GM21529 (cell line): Measurements from ENCODE around the gene C8B.

Experiments
- ATAC-seq: cut with Tn5 transposase; IDR thresholded peaks from one replicate; pipeline ENCODE4 v1.9.1; 2021; ENCODE audit not compliant: unreplicated experiment

The C8B gene

DNA sequence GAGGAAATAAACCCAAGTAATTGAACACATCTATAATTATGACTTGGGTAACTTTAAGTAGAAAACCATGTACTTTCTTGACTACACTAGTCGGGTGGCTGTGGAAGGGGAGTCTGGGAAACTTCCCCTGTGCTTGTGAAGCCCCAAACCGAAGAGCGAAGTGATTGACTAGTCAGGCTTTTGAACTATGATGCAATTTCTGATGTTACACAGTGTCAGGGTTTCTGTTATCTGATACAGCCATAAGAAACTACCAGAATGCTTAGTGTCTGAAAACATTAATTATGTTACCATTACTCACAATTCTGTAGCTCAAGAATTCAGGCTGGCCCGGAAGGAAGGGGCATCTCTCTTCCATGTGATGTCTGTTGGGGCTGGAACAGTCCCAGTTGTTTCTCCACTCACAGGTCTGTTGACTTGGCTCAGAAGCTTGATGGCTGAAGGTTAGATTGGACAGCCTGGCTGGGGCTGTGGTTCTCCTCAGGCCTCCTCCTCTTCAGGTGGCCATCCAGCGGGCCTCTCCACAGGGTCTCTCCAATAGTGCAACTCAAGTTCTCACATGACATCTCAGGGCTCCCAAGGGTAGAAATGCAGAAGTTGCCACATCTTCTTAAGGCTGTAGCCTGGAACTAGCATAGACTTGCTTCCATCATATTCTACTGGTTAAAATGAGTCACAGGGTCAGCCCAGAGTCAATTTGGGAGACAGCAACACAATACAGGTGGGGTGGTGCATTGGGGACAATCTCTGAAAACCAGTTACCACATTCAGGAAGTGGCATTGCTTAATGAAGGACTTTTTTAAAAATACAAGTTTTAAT, 8.3 kb upstream of the C8B start:
- ATAC-seq, result no peak

DNA sequence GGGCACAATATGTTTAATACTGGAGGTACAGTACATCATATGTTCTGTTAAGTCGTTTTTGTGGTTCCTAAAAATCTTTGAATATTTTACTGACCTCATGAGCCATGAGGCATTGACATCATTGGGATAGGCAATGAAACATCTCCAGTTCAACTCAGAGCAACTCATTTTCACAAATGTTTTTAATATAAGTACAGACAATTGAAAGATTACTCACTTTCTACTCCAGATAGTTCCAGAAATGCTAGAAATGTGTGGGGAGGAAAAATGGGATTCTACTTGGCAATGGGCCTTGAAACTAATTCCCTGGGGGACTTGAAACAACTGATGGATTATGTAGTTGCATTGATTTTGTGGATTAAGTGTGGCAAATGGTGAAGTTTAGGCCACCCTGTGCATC, 7.2 kb upstream of the C8B start:
- no peak for ATAC-seq

DNA sequence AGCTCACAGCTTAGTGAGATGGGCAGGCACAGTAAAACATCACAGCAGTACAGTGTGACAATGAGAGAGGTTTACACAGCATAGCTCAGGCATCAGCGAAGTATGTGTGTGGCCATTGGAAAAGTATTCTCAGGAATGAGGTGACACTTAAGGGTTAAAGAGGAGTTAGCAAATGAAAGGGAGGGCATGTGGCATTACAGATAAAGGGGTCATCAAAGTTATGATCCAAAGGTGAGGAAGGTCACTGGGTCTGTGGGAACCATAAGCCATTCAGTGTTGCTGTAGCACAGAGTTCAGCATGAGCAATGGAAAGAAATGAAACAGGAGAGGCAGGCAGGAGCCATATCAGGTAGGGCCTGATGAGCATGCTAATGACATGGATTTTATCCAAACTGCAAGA, 4.5 kb upstream of the C8B start:
- ATAC-seq, result no peak

DNA sequence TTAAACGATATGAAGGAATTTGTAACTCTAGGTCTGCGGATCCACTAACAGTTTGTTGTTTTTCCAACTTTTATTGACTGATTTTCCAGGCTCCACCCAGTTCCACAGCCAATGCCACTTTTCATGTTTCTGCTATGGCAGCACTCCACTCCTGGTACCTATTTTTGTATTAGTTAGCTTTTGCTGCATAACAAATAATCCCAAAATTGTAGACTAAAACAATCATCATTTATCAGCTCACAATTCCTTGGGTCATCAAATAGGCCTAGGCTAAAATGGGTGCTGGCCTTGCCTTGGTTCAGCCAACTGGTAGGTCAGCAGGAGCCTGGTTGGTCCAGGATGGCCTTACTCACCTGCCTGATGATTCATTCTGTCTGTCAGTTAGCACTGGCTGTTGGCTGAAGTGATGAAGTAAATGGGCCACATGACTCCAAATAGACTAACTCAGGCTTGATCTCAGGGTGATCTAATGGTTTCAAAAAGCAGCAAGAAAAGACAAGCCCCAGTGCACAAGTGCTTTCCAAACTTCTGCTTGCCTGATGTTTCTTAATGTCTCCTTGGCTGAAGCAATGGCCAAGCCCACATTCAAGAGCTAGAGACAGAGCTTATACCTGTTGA, 3.2 kb upstream of the C8B start:
- no peak for ATAC-seq

DNA sequence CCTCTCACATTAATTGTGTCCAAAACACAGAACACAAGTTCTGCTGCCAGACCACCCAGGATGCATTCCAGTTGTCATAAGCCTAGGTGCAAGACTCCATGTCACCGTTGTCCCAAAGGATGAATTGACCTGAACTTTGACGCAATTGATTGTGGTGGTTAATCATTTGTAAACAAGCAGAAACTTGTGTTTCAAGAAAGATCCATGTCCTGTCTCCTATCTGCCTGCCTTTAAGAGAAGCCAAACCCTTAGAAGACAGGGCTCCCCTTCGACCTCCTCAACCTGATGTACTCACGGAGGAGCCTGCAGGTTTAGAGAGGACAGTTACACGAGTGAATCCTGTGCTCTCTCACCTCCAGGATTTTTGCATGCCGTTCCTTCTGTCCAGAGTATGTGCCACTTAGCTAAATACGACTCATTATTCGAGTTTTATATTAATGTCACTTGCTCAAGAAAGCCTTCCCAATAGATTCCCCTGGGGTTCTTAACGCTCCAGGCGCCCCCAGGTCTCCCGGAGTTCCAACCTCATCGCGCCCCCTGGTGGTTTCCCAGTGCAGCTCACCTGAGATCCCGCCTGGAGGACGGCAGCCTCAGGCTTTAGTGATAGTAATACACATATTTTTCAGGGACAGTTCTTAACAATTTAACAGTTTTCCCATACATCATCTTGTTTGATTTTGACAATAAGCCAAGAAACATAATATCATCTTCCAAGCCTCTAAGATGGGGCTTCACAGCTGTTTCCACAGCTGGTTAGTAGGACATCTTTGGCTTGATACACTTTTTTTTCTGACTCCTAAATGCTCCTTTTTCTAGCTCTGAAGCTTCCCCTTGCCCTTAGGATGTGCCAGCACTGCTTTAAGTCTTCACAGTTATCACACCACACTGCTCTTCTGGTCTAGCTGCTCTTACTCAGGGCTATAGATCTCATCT, 2.4 kb upstream of the C8B start:
- no peak for ATAC-seq

DNA sequence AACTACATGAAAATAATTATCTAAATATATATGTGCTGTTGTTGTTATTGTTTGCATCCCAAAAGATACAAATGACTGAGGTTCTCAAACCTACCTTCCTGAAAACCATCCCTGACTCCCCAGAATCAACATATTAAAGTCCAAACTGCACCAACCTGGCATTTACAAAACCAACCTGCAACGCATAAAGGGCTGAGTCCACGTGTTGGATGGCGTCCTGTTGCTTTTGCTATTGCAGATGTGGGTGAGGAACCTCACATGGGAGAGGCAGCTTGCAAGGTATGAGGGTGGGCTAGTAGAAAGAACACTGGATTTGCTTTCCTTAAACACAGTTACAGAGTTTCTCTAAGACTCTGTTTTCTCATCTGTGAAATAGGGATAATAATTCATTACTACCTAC, 1.5 kb upstream of the C8B start:
- no peak for ATAC-seq

GRCh38 chr1:56966698-56966999, 834 bp upstream of the C8B start:
- no peak for ATAC-seq

GRCh38 chr1:56965191-56965590, 624 bp downstream of the C8B start:
- no peak for ATAC-seq

- ATAC-seq, result no peak
Observed at GRCh38 chr1:56964349-56965017, 1.3 kb downstream of the C8B start.

GRCh38 chr1:56963667-56964066, 2.1 kb downstream of the C8B start:
- ATAC-seq, result no peak

GRCh38 chr1:56961426-56961825, 4.4 kb downstream of the C8B start:
- no peak for ATAC-seq

DNA sequence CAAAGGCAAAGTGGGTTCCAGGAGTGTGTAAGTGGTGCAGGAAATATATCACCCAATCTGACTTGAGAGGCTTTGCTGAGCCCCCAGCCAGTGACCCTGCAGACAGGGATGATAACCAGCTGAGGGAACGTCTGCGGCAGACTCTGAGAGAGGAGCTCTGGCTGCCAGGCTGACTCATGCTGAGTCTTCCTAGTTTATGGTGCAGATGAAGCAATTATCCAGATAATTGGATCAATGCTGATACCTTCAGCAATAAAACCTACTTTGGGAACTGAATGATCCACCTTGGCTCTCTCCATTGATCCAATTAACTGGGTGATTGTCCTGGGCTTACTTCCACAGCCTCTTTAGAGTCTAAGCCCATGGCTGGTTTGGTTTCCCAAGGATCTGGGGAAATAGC, 7.3 kb downstream of the C8B start:
- no peak for ATAC-seq

DNA sequence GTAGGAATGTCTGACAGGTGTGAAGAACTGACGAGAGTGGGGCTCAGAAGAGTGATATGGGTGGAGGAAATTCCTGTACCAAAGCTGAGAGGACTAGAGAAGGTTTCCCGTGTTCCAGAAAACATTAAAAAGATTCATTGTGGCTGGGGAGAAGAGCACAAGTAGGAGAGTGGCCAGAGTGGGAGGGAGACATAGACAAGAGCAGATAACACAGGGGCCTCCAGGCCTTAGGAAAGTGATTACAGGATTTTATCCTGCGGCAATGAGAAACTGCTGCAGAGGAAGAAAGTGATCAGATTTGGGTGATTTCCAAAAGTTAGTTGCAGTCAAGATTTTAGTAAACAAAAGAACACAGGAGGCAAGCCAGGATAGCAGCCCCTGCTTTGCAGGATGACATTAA, 7.9 kb downstream of the C8B start:
- no peak for ATAC-seq

DNA sequence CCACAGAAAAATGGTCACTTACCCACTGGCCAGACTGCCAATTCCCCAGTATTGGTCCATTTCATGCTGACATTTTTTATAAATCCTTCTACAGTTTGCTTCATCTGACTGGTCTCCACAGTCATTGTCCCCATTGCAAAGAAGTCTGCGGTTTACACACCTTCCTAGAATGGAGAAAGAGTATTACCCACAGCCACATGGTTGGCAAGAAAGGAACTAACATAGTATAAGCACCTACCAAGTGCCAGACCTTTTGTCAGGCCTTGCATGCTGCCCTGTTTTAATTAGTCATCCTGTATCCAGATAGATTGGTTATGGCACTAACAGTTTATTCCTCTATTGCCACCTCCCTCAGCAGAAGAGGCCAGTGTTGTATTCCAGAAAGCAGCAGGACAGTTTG, 11.2 kb downstream of the C8B start:
- no peak for ATAC-seq

DNA sequence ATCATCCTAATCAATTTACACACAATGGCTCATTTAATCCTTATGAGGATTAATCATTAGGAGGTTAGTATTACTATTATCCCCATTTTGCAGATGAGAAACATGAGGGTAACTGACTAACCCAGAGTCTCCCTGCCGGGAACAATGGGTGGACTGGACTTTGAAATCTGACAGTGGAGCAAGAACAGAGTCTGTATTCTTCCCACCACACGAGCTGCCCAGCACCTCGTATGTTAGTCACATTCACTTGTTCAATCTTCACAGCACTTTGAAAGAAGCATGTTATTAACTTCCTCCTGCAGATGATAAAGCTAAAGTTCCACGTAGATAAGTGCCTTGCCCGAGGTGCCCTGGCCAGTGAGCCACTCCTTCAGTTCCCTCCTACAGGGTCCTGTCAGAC, 12.4 kb downstream of the C8B start:
- no peak for ATAC-seq

GRCh38 chr1:56952501-56952900, 13.3 kb downstream of the C8B start:
- ATAC-seq, result no peak

GRCh38 chr1:56948403-56949023, 17.3 kb downstream of the C8B start:
- no peak for ATAC-seq

GRCh38 chr1:56940039-56940438, 25.8 kb downstream of the C8B start:
- no peak for ATAC-seq

GRCh38 chr1:56939209-56939608, 26.6 kb downstream of the C8B start:
- no peak for ATAC-seq

GRCh38 chr1:56938646-56939045, 27.2 kb downstream of the C8B start:
- no peak for ATAC-seq
